ENCODE measurements around the gene CNTNAP5.

CNTNAP5 gene

DNA sequence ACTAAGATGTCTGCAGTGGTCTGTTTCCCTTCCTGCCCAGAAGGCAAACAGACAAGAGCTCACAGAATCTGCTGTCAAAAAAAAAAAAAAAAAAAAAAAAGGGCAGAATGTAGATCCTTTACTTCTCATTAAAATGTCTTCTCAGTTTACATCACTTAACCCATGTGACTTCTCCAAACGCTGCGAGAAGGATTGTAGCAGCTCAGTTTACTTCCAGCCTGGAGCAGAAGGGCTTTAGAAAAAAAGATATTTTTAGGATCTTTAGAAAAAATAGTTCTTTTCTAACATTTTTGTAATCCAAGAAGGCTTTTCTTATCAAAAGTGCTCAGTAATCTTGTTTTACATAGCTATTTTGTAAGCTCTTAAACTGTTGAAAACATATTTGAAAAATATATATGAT is 425.4 kb downstream of the CNTNAP5 start:
- TF ChIP-seq TARDBP (IDR thresholded peaks at IDR 0.05) (no peak), ZNF384 (IDR thresholded peaks at IDR 0.05) (no peak), LEF1 (IDR thresholded peaks at IDR 0.05; ENCODE audit: borderline replicate concordance) (no peak), SUZ12 (IDR thresholded peaks at IDR 0.05) (no peak), ARNT (IDR thresholded peaks at IDR 0.05) (no peak), FOXM1 (IDR thresholded peaks at IDR 0.05; ENCODE audit: borderline replicate concordance) (no peak), HDGF (IDR thresholded peaks at IDR 0.05; ENCODE audit: borderline replicate concordance) (no peak), FOXA1 (IDR thresholded peaks at IDR 0.05) (no peak)
- TF ChIP-seq, protein P1, sequence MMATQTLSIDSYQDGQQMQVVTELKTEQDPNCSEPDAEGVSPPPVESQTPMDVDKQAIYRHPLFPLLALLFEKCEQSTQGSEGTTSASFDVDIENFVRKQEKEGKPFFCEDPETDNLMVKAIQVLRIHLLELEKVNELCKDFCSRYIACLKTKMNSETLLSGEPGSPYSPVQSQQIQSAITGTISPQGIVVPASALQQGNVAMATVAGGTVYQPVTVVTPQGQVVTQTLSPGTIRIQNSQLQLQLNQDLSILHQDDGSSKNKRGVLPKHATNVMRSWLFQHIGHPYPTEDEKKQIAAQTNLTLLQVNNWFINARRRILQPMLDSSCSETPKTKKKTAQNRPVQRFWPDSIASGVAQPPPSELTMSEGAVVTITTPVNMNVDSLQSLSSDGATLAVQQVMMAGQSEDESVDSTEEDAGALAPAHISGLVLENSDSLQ (IDR thresholded peaks at IDR 0.05) = no peak
- no peak for DNase-seq (ENCODE audit: extremely low spot score)
- CTCF ChIA-PET = no interaction called here
- POLR2A ChIA-PET = no interaction called here

DNA sequence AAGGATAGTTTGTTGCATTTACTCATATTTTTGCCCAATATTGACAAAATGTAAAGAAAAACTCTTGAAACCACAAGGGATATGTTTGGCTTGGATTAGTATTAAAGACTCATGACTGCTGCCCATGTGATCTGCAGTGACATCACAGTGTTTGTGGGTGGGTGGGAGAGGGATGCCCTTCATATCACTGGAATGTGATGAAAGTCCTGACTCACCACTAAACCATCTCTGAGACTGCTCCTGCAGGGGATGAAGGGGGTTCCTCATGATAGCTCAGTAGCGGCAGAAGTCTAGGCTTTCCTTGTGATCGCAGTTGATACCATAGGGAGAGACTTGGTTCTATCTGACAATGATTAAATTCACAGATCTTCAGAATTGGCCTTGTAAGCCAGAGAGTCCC is 451.2 kb downstream of the CNTNAP5 start:
- ChIA-PET POLR2A (no interaction called here), CTCF (no interaction called here)
- no peak for DNase-seq (ENCODE audit: extremely low spot score)
- TF ChIP-seq SP1 (IDR thresholded peaks at IDR 0.05) (no peak), HDGF (IDR thresholded peaks at IDR 0.05; ENCODE audit: borderline replicate concordance) (no peak), CTBP1 (IDR thresholded peaks at IDR 0.05; ENCODE audit: borderline replicate concordance) (no peak), LEF1 (IDR thresholded peaks at IDR 0.05; ENCODE audit: borderline replicate concordance) (no peak)
- TF ChIP-seq, protein P1 (IDR thresholded peaks at IDR 0.05) = no peak

DNA sequence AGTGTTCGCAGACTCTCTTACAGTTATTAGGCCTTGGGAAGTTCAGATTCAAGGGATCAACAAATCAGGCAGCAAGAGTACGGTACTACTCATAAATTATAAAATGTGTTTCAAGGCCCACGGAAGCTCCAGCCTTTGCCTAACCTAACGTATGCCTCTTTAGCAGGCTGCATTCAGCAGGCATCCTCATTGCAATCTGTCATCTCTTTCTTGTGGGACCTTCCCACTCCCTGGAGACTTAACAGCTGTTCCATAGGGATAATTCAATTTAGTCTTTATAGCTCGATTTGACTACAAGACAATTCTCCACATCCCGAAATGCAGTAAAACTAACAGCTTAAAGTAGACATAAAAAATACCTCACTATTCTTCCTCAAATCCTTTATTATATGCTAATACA is 453.7 kb downstream of the CNTNAP5 start:
- ChIA-PET CTCF (no interaction called here), POLR2A (no interaction called here)
- DNase-seq (ENCODE audit: extremely low spot score) = no peak
- TF ChIP-seq FOXA1 (IDR thresholded peaks at IDR 0.05) = no peak
- no peak for TF ChIP-seq SUZ12 (IDR thresholded peaks at IDR 0.05)
- TF ChIP-seq LEF1 (IDR thresholded peaks at IDR 0.05; ENCODE audit: borderline replicate concordance) = no peak
- TF ChIP-seq L3MBTL2 (conservative IDR thresholded peaks at IDR 0.05) = no peak
- no peak for TF ChIP-seq TARDBP (IDR thresholded peaks at IDR 0.05)
- TF ChIP-seq FOXK2 (IDR thresholded peaks at IDR 0.05) = no peak
- TF ChIP-seq ARNT (IDR thresholded peaks at IDR 0.05) = no peak
- TF ChIP-seq ELF4 (IDR thresholded peaks at IDR 0.05) = no peak
- TF ChIP-seq, protein P1 (IDR thresholded peaks at IDR 0.05) = no peak
- TF ChIP-seq HDGF (IDR thresholded peaks at IDR 0.05; ENCODE audit: borderline replicate concordance) = no peak
- no peak for TF ChIP-seq FOXM1 (IDR thresholded peaks at IDR 0.05; ENCODE audit: borderline replicate concordance)
- no peak for TF ChIP-seq ZNF384 (IDR thresholded peaks at IDR 0.05)
- no peak for TF ChIP-seq NFRKB (IDR thresholded peaks at IDR 0.05)
- no peak for TF ChIP-seq SP1 (IDR thresholded peaks at IDR 0.05)
- TF ChIP-seq BHLHE40 (IDR thresholded peaks at IDR 0.05; ENCODE audit: borderline replicate concordance) = no peak
- no peak for TF ChIP-seq CTBP1 (IDR thresholded peaks at IDR 0.05; ENCODE audit: borderline replicate concordance)

DNA sequence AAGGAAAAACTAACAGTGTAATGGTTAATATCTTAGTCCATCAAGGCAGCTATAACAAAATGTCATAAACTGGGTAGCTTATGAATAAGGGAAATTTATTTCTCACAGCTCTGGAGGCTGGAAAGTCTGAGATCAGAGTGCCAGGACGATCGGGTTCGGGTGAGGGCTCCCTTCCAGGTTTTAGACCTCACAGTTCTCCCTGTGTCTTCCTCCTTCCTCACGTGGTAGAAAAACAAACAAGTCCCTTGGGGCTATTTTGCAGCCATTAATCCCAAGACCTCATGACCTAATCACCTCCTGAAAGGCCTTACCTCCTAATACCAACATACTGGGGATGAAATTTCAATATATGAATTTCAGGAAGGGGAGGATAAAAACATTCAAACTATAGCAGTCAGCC is 455.9 kb downstream of the CNTNAP5 start:
- POLR2A ChIA-PET = no interaction called here
- TF ChIP-seq L3MBTL2 (conservative IDR thresholded peaks at IDR 0.05) (no peak), FOXA1 (IDR thresholded peaks at IDR 0.05) (no peak), LEF1 (IDR thresholded peaks at IDR 0.05; ENCODE audit: borderline replicate concordance) (no peak)
- DNase-seq (ENCODE audit: extremely low spot score) = no peak
- CTCF ChIA-PET = no interaction called here

DNA sequence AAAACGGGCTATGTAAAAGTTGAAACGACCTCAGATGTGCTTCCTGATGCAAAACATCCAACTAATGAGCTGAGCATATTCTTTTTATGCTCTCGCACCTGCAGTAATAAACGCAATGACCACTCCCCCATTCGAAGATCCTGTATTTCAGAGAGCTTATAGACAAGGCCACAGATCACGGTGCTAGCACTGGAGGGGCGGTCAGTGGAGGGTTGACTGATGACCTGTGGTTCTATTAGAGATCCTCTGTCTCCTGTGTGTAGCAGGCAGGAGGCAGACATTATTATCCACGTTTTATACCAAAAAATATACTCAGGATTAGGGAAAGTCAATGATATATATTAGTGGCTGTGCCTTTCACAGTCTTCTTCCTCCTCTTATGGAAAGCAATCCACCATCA is 457.0 kb downstream of the CNTNAP5 start:
- CTCF ChIA-PET = no interaction called here
- POLR2A ChIA-PET = interaction anchor here (0.5 kb wide), 1 partner anchor 195 kb away, joined by 3 read pairs; no protein-coding TSS in a partner anchor
- no peak for DNase-seq (ENCODE audit: extremely low spot score)
- TF ChIP-seq TARDBP (IDR thresholded peaks at IDR 0.05) = no peak
- no peak for TF ChIP-seq HDGF (IDR thresholded peaks at IDR 0.05; ENCODE audit: borderline replicate concordance)
- TF ChIP-seq FOXA1 (IDR thresholded peaks at IDR 0.05) = no peak
- no peak for TF ChIP-seq FOXK2 (IDR thresholded peaks at IDR 0.05)
- TF ChIP-seq, protein P1 (IDR thresholded peaks at IDR 0.05) = no peak
- no peak for TF ChIP-seq SP1 (IDR thresholded peaks at IDR 0.05)
- no peak for TF ChIP-seq ELF4 (IDR thresholded peaks at IDR 0.05)
- TF ChIP-seq ZNF384 (IDR thresholded peaks at IDR 0.05) = no peak
- no peak for TF ChIP-seq L3MBTL2 (conservative IDR thresholded peaks at IDR 0.05)
- no peak for TF ChIP-seq ARNT (IDR thresholded peaks at IDR 0.05)
- TF ChIP-seq CTBP1 (IDR thresholded peaks at IDR 0.05; ENCODE audit: borderline replicate concordance) = no peak
- TF ChIP-seq FOXM1 (IDR thresholded peaks at IDR 0.05; ENCODE audit: borderline replicate concordance) = no peak
- TF ChIP-seq LEF1 (IDR thresholded peaks at IDR 0.05; ENCODE audit: borderline replicate concordance) = no peak
- TF ChIP-seq NFRKB (IDR thresholded peaks at IDR 0.05) = no peak
- TF ChIP-seq BHLHE40 (IDR thresholded peaks at IDR 0.05; ENCODE audit: borderline replicate concordance) = no peak
- no peak for TF ChIP-seq SUZ12 (IDR thresholded peaks at IDR 0.05)

DNA sequence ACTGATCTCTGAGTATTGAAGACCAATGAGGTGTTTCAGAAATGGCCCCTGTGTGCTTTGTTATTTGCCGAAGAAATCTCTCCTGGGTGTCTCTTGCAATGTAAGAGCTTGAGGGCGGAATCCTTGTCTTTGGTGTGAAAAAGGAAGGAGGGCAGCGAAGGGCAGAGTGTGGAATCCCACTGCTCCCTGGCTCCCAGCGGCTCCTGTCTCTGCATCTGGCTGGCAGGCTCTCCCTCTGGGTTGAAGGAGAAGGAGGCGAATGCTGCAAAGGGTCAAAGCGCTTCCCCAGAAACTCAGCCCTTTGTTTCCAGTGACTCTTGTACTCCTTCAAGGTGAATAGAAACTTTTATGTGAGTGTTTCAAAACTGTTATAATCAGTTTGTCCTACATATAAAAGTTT is 457.5 kb downstream of the CNTNAP5 start:
- CTCF ChIA-PET = no interaction called here
- DNase-seq (ENCODE audit: extremely low spot score) = no peak
- TF ChIP-seq TARDBP (IDR thresholded peaks at IDR 0.05) (no peak), HDGF (IDR thresholded peaks at IDR 0.05; ENCODE audit: borderline replicate concordance) (no peak), L3MBTL2 (conservative IDR thresholded peaks at IDR 0.05) (no peak), BHLHE40 (IDR thresholded peaks at IDR 0.05; ENCODE audit: borderline replicate concordance) (no peak)

More for the DNA sequence above, 457.5 kb downstream of the CNTNAP5 start:
- POLR2A ChIA-PET = interaction anchor here (0.5 kb wide), 1 partner anchor 195 kb away, joined by 3 read pairs; no protein-coding TSS in a partner anchor

All from HEK293T (cell line).